Hepatocyte (in vitro differentiated cells): ENCODE data around the gene NCF4. TPM values are rescaled to one million over a fixed set of nuclear protein-coding genes. Genes with fewer than 3 reads are reported as not detected.
A peak's percentile ranks its signal among the peaks of the same experiment; 100 is the strongest.

Source experiments
- DNase-seq: peaks from one replicate; pipeline ENCODE4 v3.0.0-alpha.2; 2016; ENCODE audit warnings: low spot score
- H2AFZ ChIP-seq: fragments of 200-600 bp; sonication (generic); 2 replicates; pipeline ENCODE4 v1.6.0; 2016; ENCODE audit warnings: antibody characterized with exemption, mild to moderate bottlenecking
- H3K27ac ChIP-seq: fragments of 200-600 bp; sonication (generic); 2 replicates; pipeline ENCODE4 v1.5.1; 2016; ENCODE audit warnings: mild to moderate bottlenecking
- H3K27me3 ChIP-seq: fragments of 200-600 bp; sonication (generic); 2 replicates; pipeline ENCODE4 v1.6.1; 2016
- H3K36me3 ChIP-seq: fragments of 200-600 bp; sonication (generic); replicated peaks from 2 replicates; pipeline ENCODE4 v1.5.1; 2016; ENCODE audit warnings: low read depth; ENCODE audit not compliant: insufficient read depth
- H3K4me1 ChIP-seq: fragments of 200-600 bp; sonication (generic); 2 replicates; pipeline ENCODE4 v1.5.1; 2016; ENCODE audit warnings: mild to moderate bottlenecking, moderate library complexity; ENCODE audit not compliant: insufficient read depth
- H3K4me2 ChIP-seq: fragments of 200-600 bp; sonication (generic); 2 replicates; pipeline ENCODE4 v1.6.0; 2016
- H3K4me3 ChIP-seq: fragments of 200-600 bp; sonication (generic); 2 replicates; pipeline ENCODE4 v1.5.1; 2016; ENCODE audit warnings: mild to moderate bottlenecking
- H3K79me2 ChIP-seq: fragments of 200-600 bp; sonication (generic); 2 replicates; pipeline ENCODE4 v1.6.0; 2017; ENCODE audit warnings: mild to moderate bottlenecking
- H3K9me2 ChIP-seq: fragments of 200-600 bp; sonication (generic); replicated peaks from 2 replicates; pipeline ENCODE4 v1.6.0; 2017; ENCODE audit warnings: mild to moderate bottlenecking; ENCODE audit not compliant: insufficient read depth
- H3K9me3 ChIP-seq: fragments of 200-600 bp; sonication (generic); 2 replicates; pipeline ENCODE4 v1.5.1; 2016; ENCODE audit warnings: low read depth, mild to moderate bottlenecking
- H4K20me1 ChIP-seq: fragments of 200-600 bp; sonication (generic); 2 replicates; pipeline ENCODE4 v1.6.0; 2016; ENCODE audit warnings: mild to moderate bottlenecking; ENCODE audit not compliant: insufficient read depth, poor library complexity, severe bottlenecking
- EZH2 ChIP-seq: fragments of 200-600 bp; sonication (generic); IDR thresholded peaks from 2 replicates; pipeline ENCODE4 v1.6.1; 2016; ENCODE audit warnings: antibody characterized with exemption, mild to moderate bottlenecking, borderline replicate concordance
- EZH2phosphoT487 ChIP-seq: fragments of 200-600 bp; sonication (generic); IDR thresholded peaks from one replicate; pipeline ENCODE4 v1.6.1; 2018; ENCODE audit warnings: antibody characterized with exemption, mild to moderate bottlenecking, low read depth, moderate library complexity; ENCODE audit not compliant: unreplicated experiment, severe bottlenecking
- WGBS: methylation state at CpG from one replicate; pipeline ENCODE4 v1.1.6; 2016; ENCODE audit warnings: low lambda C conversion rate; ENCODE audit errors: missing lambda C conversion rate; 5-methylcytosine and 5-hydroxymethylcytosine counted together
- polyA plus RNA-seq: library from polyadenylated mRNA; unstranded; fragments of >200 nt; fragmentation: Nextera tagmentation; extraction: Ambion mirVana; gene quantifications from 2 replicates; pipeline ENCODE4 v1.2.1, GENCODE V29; 2016
- total RNA-seq: library from RNA; depleted of rRNA; stranded (reverse); fragments of >200 nt; gene quantifications from 2 replicates; pipeline ENCODE4 v1.2.3, GENCODE V29; 2014
- TF ChIP-seq, protein P1 (sequence below): fragments of 200-600 bp; sonication (generic); IDR thresholded peaks from 2 replicates; pipeline ENCODE4 v1.5.1; 2016; ENCODE audit warnings: antibody characterized with exemption, mild to moderate bottlenecking; ENCODE audit not compliant: poor library complexity

Gene NCF4
- total and polyA plus RNA-seq, 2 experiments from 2014 or later, result 0.37 to 0.54 TPM

DNA sequence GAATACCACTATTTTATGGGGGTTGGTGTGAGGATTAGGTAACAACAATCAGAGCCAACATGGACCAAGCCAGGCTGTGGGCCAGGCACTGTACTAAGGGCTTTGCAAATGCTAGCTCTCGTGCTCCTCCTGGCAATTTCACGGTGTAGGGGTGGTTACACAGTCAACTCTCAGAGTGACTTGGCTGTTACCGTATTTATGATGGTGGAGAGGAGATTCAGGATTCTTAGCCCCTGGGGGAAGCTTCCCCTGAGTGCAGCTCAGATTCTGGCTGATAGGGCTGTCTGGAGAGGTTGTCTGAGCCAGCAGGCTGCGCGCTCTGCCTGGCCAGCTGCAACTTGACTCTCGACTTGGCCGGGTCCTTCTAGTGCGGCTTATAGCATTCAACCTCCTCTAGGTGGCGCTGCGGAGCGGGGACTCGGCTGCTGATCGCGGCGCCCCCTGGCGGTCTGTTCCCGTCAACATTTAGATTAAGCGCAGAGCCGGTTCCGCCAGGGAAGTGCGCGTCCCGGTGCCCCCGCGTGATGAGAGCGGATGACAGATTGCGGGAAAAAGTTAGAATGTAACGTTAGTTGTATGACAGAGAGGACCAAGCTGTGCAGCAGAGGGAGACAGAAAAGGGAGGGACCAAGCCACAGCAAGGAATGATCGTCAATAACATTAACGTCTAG is 4.5 kb upstream of the NCF4 start:
- Histone ChIP-seq H3K79me2 (no peaks in the 10 kb centered on the region), H2AFZ (no peak overlapping the region), H4K20me1 (no peaks in the 10 kb centered on the region), H3K9me2 (no peaks in the 10 kb centered on the region), H3K4me2 (peak overlapping the region; percentile 67), H3K27ac (no peak overlapping the region), H3K4me3 (no peak overlapping the region), H3K9me3 (no peaks in the 10 kb centered on the region), H3K27me3 (peaks cover 17% of the 10 kb centered on the region), H3K36me3 (no peaks in the 10 kb centered on the region), H3K4me1 (peaks cover 5% of the 10 kb centered on the region)
- peak; percentile 94 for DNase-seq
- WGBS, result 7% methylated on average over 30 of the region's 30 CpGs
- no peak for TF ChIP-seq EZH2
- TF ChIP-seq EZH2phosphoT487, result no peak
- TF ChIP-seq, protein P1, sequence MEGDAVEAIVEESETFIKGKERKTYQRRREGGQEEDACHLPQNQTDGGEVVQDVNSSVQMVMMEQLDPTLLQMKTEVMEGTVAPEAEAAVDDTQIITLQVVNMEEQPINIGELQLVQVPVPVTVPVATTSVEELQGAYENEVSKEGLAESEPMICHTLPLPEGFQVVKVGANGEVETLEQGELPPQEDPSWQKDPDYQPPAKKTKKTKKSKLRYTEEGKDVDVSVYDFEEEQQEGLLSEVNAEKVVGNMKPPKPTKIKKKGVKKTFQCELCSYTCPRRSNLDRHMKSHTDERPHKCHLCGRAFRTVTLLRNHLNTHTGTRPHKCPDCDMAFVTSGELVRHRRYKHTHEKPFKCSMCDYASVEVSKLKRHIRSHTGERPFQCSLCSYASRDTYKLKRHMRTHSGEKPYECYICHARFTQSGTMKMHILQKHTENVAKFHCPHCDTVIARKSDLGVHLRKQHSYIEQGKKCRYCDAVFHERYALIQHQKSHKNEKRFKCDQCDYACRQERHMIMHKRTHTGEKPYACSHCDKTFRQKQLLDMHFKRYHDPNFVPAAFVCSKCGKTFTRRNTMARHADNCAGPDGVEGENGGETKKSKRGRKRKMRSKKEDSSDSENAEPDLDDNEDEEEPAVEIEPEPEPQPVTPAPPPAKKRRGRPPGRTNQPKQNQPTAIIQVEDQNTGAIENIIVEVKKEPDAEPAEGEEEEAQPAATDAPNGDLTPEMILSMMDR, result peak; percentile 100

DNA sequence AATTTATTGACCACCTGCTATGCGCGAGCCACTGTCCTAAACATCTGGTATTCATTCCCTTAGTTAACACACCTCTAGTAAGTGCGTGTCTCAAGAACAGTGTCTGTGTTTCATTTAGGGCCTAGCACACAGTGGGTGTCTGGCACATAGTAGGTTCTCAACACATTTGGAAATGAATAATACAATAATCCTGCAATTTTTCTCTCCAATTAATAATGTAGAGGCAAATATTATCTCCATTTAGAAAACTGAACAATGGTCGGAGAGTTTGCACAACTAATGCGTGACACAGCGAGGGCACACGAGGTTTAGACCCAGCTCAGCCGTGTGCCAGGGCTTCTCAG is 4.0 kb upstream of the NCF4 start:
- no peaks in the 10 kb centered on the region for H3K9me2 ChIP-seq
- H3K79me2 ChIP-seq, result no peaks in the 10 kb centered on the region
- DNase-seq, result no peak
- H3K36me3 ChIP-seq, result no peaks in the 10 kb centered on the region
- H3K27ac ChIP-seq, result no peak overlapping the region
- H4K20me1 ChIP-seq, result no peaks in the 10 kb centered on the region
- no peaks in the 10 kb centered on the region for H3K9me3 ChIP-seq
- peak overlapping the region; percentile 67 for H3K4me2 ChIP-seq
- 78% methylated on average over 8 of the region's 8 CpGs for WGBS
- no peak overlapping the region for H3K4me3 ChIP-seq
- peaks cover 17% of the 10 kb centered on the region for H3K27me3 ChIP-seq
- TF ChIP-seq EZH2phosphoT487 (no peak), EZH2 (no peak)
- TF ChIP-seq, protein P1, result no peak
- peaks cover 5% of the 10 kb centered on the region for H3K4me1 ChIP-seq
- no peak overlapping the region for H2AFZ ChIP-seq

DNA sequence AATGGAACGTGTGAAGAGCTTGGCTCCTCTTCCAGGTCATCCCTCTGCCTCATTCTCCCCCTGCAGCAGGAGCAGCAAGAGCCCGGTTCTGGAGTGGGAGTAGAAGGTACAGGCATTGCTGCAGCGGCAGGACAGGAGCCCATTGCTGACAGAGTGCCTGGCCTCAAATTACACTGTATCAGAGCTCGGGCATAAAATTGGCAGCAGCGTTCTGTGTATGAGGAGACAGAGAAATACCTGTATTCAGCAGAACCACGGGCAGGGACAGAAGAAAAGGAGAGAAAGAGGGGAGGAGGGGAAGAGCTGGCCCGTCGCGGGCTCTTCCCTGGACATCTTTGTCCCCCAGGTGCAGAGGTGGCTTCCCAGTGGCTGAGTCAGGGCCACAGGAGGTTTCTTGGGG is 2.6 kb upstream of the NCF4 start:
- Histone ChIP-seq H3K9me3 (no peaks in the 10 kb centered on the region), H3K9me2 (no peaks in the 10 kb centered on the region), H3K79me2 (no peaks in the 10 kb centered on the region), H3K4me3 (no peak overlapping the region), H3K36me3 (no peaks in the 10 kb centered on the region), H3K27me3 (peaks cover 17% of the 10 kb centered on the region), H2AFZ (no peak overlapping the region), H3K4me2 (no peak overlapping the region), H4K20me1 (no peaks in the 10 kb centered on the region), H3K4me1 (peaks cover 5% of the 10 kb centered on the region), H3K27ac (no peak overlapping the region)
- TF ChIP-seq EZH2 (no peak), EZH2phosphoT487 (no peak)
- TF ChIP-seq, protein P1, result no peak
- DNase-seq, result no peak
- 69% methylated on average over 9 of the region's 9 CpGs for WGBS
